HEK293T (cell line): Measurements from ENCODE around the gene RAB6B.

Experiments used
- BHLHE40 ChIP-seq: fragments of 450-650 bp; IDR thresholded peaks from 2 replicates; pipeline ENCODE4 v1.6.1; 2016; ENCODE audit warnings: mild to moderate bottlenecking, moderate library complexity, borderline replicate concordance
- HDGF ChIP-seq: fragments of 450-650 bp; IDR thresholded peaks from 2 replicates; pipeline ENCODE4 v1.6.1; 2017; ENCODE audit warnings: antibody characterized with exemption, borderline replicate concordance
- L3MBTL2 ChIP-seq: fragments of 450-650 bp; conservative IDR thresholded peaks from 2 replicates; pipeline ENCODE4 v1.6.1; 2016; ENCODE audit warnings: mild to moderate bottlenecking
- SP1 ChIP-seq: fragments of 450-650 bp; IDR thresholded peaks from 2 replicates; pipeline ENCODE4 v1.6.1; 2017
- SUZ12 ChIP-seq: fragments of 450-650 bp; IDR thresholded peaks from 2 replicates; pipeline ENCODE4 v1.6.1; 2016; ENCODE audit warnings: mild to moderate bottlenecking
- TF ChIP-seq, protein P1 (sequence below): fragments of 450-650 bp; IDR thresholded peaks from 2 replicates; pipeline ENCODE4 v1.6.1; 2016

DNA sequence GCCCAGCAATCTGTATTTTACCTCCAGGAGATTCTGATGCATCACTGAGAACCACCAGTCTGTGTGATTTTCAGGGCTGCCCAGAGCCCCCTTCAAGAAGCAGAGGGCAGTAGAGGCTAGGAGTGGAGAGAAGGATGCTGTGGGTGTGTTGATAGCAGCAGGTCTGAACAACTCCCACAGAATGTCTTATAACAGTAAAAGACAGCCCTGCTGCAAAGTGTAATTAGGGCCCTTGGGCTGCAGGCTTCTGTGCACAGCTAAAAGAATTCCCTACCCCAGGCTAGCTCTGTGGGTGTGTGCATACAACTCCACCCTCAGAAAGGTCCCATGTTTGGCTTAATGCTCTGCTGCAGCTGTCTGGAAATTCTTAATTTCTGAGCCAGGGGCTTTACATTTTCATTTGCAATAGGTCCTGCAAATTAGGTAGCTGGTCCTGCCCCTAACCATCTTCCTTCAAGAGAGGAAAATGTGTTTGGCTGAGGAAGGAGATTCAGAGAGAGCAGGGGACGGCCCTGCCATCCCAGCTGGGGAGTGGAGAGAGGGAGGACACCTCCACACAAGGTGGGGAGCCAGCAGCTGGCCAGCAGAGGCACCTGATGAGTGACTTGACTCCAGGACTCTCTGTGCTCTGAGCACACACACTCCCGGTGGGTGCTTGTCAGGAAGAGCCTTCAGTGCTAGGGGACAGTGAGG, 43.2 kb upstream of the RAB6B start:
- TF ChIP-seq, protein P1, sequence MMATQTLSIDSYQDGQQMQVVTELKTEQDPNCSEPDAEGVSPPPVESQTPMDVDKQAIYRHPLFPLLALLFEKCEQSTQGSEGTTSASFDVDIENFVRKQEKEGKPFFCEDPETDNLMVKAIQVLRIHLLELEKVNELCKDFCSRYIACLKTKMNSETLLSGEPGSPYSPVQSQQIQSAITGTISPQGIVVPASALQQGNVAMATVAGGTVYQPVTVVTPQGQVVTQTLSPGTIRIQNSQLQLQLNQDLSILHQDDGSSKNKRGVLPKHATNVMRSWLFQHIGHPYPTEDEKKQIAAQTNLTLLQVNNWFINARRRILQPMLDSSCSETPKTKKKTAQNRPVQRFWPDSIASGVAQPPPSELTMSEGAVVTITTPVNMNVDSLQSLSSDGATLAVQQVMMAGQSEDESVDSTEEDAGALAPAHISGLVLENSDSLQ, result no peak
- TF ChIP-seq SUZ12 (no peak), BHLHE40 (no peak), SP1 (no peak), HDGF (no peak), L3MBTL2 (no peak)
